Tibial nerve (tissue), 3 donors: ENCODE results near the gene MRPS30.

Experiments
- CTCF ChIP-seq, 5 experiments: fragments of 200-600 bp in 3 of 5; fragments of 450-650 bp in 2 of 5; sonication (generic) in 3 of 5; IDR thresholded peaks; one replicate each; pipeline ENCODE4 v1.5.1; 2016 to 2019; ENCODE audit warnings: antibody characterized with exemption in 5 of 5, mild to moderate bottlenecking in 3 of 5, moderate library complexity in 2 of 5
- POLR2A ChIP-seq, 2 donors: fragments of 450-650 bp; IDR thresholded peaks; one replicate each; pipeline ENCODE4 v1.6.1; 2017; ENCODE audit warnings: antibody characterized with exemption in 2 of 2, mild to moderate bottlenecking in 2 of 2, moderate library complexity in 2 of 2

GRCh38 chr5:44847206-44847852, 38.6 kb downstream of the MRPS30 start:
- no peak for TF ChIP-seq POLR2A (IDR thresholded peaks at IDR 0.05)
- TF ChIP-seq CTCF (IDR thresholded peaks at IDR 0.05) = no peak
